Measurements from ENCODE around the gene GPR62.

GRCh38 chr3:51954713-51955112, 468 bp upstream of the GPR62 start:
- TF ChIP-seq CTCF (conservative IDR thresholded peaks at IDR 0.05 in 1 of 2, IDR thresholded peaks at IDR 0.05 in 1 of 2; ENCODE audit: extremely low read depth in 1 of 2, insufficient read depth in 1 of 2, low read depth in 1 of 2, low read length in 2 of 2) (no peak), EZH2 (IDR thresholded peaks at IDR 0.05; ENCODE audit: borderline replicate concordance, low read length) (no peak)
